ENCODE results near the gene GDPD4.

DNA sequence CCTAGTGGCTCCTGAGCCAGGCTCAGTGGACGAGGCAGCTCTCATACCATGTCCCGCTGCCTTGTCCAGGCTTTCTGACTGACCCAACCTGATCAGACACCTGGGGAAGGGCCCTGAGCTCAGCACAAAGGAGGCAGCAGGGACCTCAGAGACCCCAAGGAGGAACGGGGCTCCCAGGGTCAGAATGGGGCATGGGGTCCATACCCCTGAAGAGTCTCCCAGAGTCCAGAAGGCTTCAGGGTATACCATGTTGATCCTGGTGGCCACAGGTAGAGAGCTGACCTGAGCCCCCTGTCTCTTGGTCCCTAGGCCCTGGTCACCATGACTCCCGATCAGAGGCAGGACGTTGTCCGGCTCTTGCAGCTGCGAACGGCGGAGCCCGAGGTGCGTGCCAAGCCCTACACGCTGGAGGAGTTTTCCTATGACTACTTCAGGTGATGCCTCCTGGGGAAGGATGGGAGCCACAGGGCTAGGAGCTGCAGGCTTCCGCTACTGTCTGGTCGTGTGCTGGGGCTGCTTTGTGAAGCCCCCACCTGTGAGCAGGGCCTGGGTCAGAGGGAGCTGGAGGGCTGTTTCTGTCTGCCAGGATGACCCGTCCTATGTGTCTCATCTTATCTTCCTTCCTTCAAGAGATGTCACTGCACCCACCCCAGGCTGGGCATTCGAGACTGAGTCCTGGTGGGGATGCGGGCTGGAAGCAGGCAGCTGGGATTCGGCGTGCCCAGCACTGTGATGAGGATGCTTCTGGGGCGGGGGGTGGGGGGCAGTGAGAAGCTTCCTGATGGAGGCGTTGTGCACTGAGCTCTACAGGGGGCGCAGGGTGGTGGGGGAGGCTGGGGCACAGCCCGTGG is 99.3 kb downstream of the GDPD4 start:
- TF ChIP-seq, protein P1, sequence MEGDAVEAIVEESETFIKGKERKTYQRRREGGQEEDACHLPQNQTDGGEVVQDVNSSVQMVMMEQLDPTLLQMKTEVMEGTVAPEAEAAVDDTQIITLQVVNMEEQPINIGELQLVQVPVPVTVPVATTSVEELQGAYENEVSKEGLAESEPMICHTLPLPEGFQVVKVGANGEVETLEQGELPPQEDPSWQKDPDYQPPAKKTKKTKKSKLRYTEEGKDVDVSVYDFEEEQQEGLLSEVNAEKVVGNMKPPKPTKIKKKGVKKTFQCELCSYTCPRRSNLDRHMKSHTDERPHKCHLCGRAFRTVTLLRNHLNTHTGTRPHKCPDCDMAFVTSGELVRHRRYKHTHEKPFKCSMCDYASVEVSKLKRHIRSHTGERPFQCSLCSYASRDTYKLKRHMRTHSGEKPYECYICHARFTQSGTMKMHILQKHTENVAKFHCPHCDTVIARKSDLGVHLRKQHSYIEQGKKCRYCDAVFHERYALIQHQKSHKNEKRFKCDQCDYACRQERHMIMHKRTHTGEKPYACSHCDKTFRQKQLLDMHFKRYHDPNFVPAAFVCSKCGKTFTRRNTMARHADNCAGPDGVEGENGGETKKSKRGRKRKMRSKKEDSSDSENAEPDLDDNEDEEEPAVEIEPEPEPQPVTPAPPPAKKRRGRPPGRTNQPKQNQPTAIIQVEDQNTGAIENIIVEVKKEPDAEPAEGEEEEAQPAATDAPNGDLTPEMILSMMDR (IDR thresholded peaks at IDR 0.05; ENCODE audit: low read length) = no peak
- no peak for TF ChIP-seq EZH2 (optimal IDR thresholded peaks at IDR 0.05; ENCODE audit: low read depth, low read length)

Measured in MM.1S (cell line).